ENCODE data around the gene GPC4.

DNA sequence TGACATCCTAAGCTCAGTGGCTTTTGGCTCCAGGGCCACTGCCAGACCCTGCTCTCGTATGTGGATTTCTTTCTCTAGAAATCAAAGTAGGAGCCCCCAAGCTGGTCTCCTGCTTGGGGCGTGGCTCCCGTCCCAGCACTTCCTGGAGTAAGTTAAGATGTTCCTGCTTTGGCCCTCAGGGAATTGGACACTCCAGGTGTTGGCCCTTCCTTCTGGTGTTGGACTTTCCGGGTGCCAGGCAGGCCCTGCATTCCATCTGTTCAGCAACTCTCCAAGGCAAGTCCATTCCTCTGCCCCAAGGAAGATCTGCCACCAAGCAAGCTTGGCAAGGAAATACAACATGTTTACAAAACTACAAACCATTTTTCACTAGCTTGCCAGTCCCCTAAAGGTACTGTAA, 22.1 kb upstream of the GPC4 start:
- TF ChIP-seq TCF4 (CRISPR knock-in tag; IDR thresholded peaks at IDR 0.05; ENCODE audit: borderline replicate concordance), result no peak
- TF ChIP-seq ZNF565 (CRISPR knock-in tag; conservative IDR thresholded peaks at IDR 0.05; ENCODE audit: low read depth), result no peak
- no peak for TF ChIP-seq ZNF8 (CRISPR knock-in tag; IDR thresholded peaks at IDR 0.05)
- TF ChIP-seq, protein P1, sequence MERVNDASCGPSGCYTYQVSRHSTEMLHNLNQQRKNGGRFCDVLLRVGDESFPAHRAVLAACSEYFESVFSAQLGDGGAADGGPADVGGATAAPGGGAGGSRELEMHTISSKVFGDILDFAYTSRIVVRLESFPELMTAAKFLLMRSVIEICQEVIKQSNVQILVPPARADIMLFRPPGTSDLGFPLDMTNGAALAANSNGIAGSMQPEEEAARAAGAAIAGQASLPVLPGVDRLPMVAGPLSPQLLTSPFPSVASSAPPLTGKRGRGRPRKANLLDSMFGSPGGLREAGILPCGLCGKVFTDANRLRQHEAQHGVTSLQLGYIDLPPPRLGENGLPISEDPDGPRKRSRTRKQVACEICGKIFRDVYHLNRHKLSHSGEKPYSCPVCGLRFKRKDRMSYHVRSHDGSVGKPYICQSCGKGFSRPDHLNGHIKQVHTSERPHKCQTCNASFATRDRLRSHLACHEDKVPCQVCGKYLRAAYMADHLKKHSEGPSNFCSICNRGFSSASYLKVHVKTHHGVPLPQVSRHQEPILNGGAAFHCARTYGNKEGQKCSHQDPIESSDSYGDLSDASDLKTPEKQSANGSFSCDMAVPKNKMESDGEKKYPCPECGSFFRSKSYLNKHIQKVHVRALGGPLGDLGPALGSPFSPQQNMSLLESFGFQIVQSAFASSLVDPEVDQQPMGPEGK (CRISPR knock-in tag; IDR thresholded peaks at IDR 0.05; ENCODE audit: borderline replicate concordance), result no peak
